Pancreas (tissue), 10 donors: Measurements from ENCODE around the gene DCAF17. TPM values are rescaled to one million over a fixed set of nuclear protein-coding genes. Genes with fewer than 3 reads are reported as not detected.

Source experiments
- ATAC-seq, 4 donors: fragments of 200-7000 bp; cut with Tn5 transposase; one replicate each; pipeline versions ENCODE4 v1.8.0 to v1.9.1; 2020; ENCODE audit warnings: mild to moderate bottlenecking in 4 of 4, moderate library complexity in 4 of 4
- DNase-seq, 6 donors: peaks; one replicate each; pipeline ENCODE4 v3.0.0-alpha.2; 2020
- FAIRE-seq: peaks from 2 replicates; lab custom pipeline; 2012; peaks lifted over from hg19 to GRCh38; lab: Jason Lieb, UNC
- H3K27ac ChIP-seq, 4 donors: fragments of 200-600 bp; sonication (generic); 1 replicate in 3 of 4; 2 replicates in 1 of 4; pipeline versions ENCODE4 v1.5.0 to v1.8.0; 2020
- H3K27me3 ChIP-seq, 4 donors: fragments of 200-600 bp; one replicate each; pipeline ENCODE4 v1.8.0; 2021
- H3K36me3 ChIP-seq, 3 donors: fragments of 200-600 bp; sonication (generic) in 1 of 3; one replicate each; pipeline versions ENCODE4 v1.5.0 to v1.8.0; 2020 to 2021
- H3K4me1 ChIP-seq, 3 donors: fragments of 200-600 bp; one replicate each; pipeline ENCODE4 v1.8.0; 2021
- H3K4me3 ChIP-seq, 4 donors: fragments of 200-600 bp; sonication (generic) in 2 of 4; one replicate each; pipeline versions ENCODE4 v1.5.0 to v1.8.0; 2020 to 2021
- H3K9me3 ChIP-seq, 4 donors: fragments of 200-600 bp; one replicate each; pipeline ENCODE4 v1.8.0; 2021
- CTCF ChIP-seq, 4 donors: fragments of 200-600 bp; sonication (generic) in 3 of 4; IDR thresholded peaks; one replicate each; pipeline versions ENCODE4 v1.5.0 to v1.8.0; 2021; ENCODE audit warnings: antibody characterized with exemption in 4 of 4
- WGBS, 2 donors: extraction: QIAGEN DNeasy Blood & Tissue Kit; methylation state at CpG; one replicate each; pipeline ENCODE4 v1.1.7; 2013; 5-methylcytosine and 5-hydroxymethylcytosine counted together
- intact Hi-C, 3 donors: fragments of 100-400 bp; cut with DNase I; formaldehyde crosslinking; loops; one replicate each; pipeline versions ENCODE4 v1.11.1 to v1.14.2; 2022
- polyA plus RNA-seq, 2 donors: library from polyadenylated mRNA; stranded (reverse); fragments of 200-250 nt; gene quantifications; one replicate each; pipeline ENCODE4 v1.2.3, GENCODE V29; 2013
- total RNA-seq, 6 donors: library from RNA; stranded (reverse); fragmentation: NEBNext Ultra II Directional in 4 of 6; extraction: Animal tissue kit (Norgen Biotek cat#: 25700) in 4 of 6; gene quantifications; one replicate each; pipeline versions ENCODE4 v1.2.1 to v1.2.4, GENCODE V29; 2021 to 2023
- donor health status: healthy with polysubstance abuse.
- donor health status: DM: no; HTN: no; CAD: no; lungs with moderate emphysema.
- donor health status: DM: no; HTN: no; CAD: no.
- donor health status: control.
- donor health status: control.
- donor health status: Bipolar disorder and iron deficiency.
- donor health status: DM: yes; HTN: yes; CAD: no.
- donor health status: DM: no; HTN: no; CAD: no.
- donor health status: DM: no; HTN: no; CAD: no.
- donor health status: DM: yes; HTN: yes; CAD: no.

The DCAF17 gene
- total and polyA plus RNA-seq, 8 donors = 2.9 to 10.4 (median 5.8) TPM

GRCh38 chr2:171432206-171432968 is 1.6 kb upstream of the DCAF17 start:
- DNase-seq (no peak), FAIRE-seq (no peak), ATAC-seq (no peak)
- TF ChIP-seq CTCF (IDR thresholded peaks at IDR 0.05) = no peak
- Histone ChIP-seq H3K4me1 (peaks cover 0 to 18% (median 7%) of the 10 kb centered on the region in 3 donors), H3K4me3 (no peak overlapping the region), H3K27ac (no peak overlapping the region), H3K36me3 (peaks cover 0 to 3% (median 0%) of the 10 kb centered on the region in 3 donors), H3K9me3 (no peaks in the 10 kb centered on the region), H3K27me3 (no peaks in the 10 kb centered on the region)
- intact Hi-C loops = no loop called here
- 63 to 64% methylated on average over 4 of the region's 4 CpGs for WGBS, 2 donors

- no peak for TF ChIP-seq CTCF (IDR thresholded peaks at IDR 0.05)
- DNase-seq = peak in 3 of 6 donors; percentile 22 to 45 (median 32)
- 15 to 21% methylated on average over 20 of the region's 20 CpGs for WGBS, 2 donors
- H3K27ac ChIP-seq = peak overlapping the region; percentile 89 to 97 (median 94)
- H3K4me3 ChIP-seq = peak overlapping the region; percentile 56 to 89 (median 76)
- H3K4me1 ChIP-seq = peaks cover 0 to 18% (median 7%) of the 10 kb centered on the region in 3 donors
- no peak for FAIRE-seq
- intact Hi-C loops = no loop called here
- H3K36me3 ChIP-seq = peaks cover 0 to 3% (median 0%) of the 10 kb centered on the region in 3 donors
- H3K27me3 ChIP-seq = no peaks in the 10 kb centered on the region
- ATAC-seq = peak in 3 of 4 donors; percentile 8 to 20 (median 12)
- H3K9me3 ChIP-seq = no peaks in the 10 kb centered on the region
These were observed 860 bp upstream of the DCAF17 start for GRCh38 chr2:171432969-171433762.

GRCh38 chr2:171433763-171434012 is 338 bp upstream of the DCAF17 start, which contains the start of gene METTL8:
METTL8 (minus strand) TSS chr2:171433990; CDS start chr2:171392185, 41,805 bp downstream.
- intact Hi-C loops = no loop called here
- DNase-seq (no peak), ATAC-seq (no peak), FAIRE-seq (no peak)
- TF ChIP-seq CTCF (IDR thresholded peaks at IDR 0.05) = no peak
- no peaks in the 10 kb centered on the region for H3K27me3 ChIP-seq
- no peaks in the 10 kb centered on the region for H3K9me3 ChIP-seq
- peaks cover 0 to 18% (median 7%) of the 10 kb centered on the region in 3 donors for H3K4me1 ChIP-seq
- peak within 1 kb of the TSS; percentile 89 to 97 (median 94) for H3K27ac ChIP-seq
- peaks cover 0 to 3% (median 0%) of the 10 kb centered on the region in 3 donors for H3K36me3 ChIP-seq
- WGBS, 2 donors = 0 to 1% methylated on average over 14 to 15 of the region's 15 CpGs
- H3K4me3 ChIP-seq = peak within 1 kb of the TSS; percentile 56 to 89 (median 76)

GRCh38 chr2:171436307-171436706 is 2.3 kb downstream of the DCAF17 start:
- Histone ChIP-seq H3K27ac (no peak overlapping the region), H3K9me3 (no peaks in the 10 kb centered on the region), H3K36me3 (peaks cover 0 to 5% (median 3%) of the 10 kb centered on the region in 3 donors), H3K4me1 (peaks cover 0 to 18% (median 7%) of the 10 kb centered on the region in 3 donors), H3K4me3 (no peak overlapping the region), H3K27me3 (no peaks in the 10 kb centered on the region)
- intact Hi-C loops = no loop called here
- no peak for FAIRE-seq
- DNase-seq = no peak
- no peak for ATAC-seq
- TF ChIP-seq CTCF (IDR thresholded peaks at IDR 0.05) = no peak
- 94 to 96% methylated on average over 1 of the region's 1 CpG for WGBS, 2 donors
